Right lobe of liver (tissue), 4 donors: ENCODE data around the gene SCAF8.
"Not testable (repeated sequence)": the region's sequence is repeated elsewhere in the genome, so short reads cannot be mapped to it uniquely, and the experiment has no call there.

Source experiments
- POLR2A ChIP-seq: fragments of 450-650 bp; IDR thresholded peaks from one replicate; pipeline ENCODE4 v1.6.1; 2017; ENCODE audit warnings: antibody characterized with exemption, mild to moderate bottlenecking
- TF ChIP-seq, protein P1 (sequence below), 4 donors: fragments of 200-600 bp in 3 of 4; fragments of 450-650 bp in 1 of 4; IDR thresholded peaks; one replicate each; pipeline versions ENCODE4 v1.5.1 to v1.8.0; 2016 to 2022; ENCODE audit warnings: antibody characterized with exemption in 4 of 4, mild to moderate bottlenecking in 2 of 4
- donor health status: DM: no; HTN: no; CAD: no.
- donor health status: DM: no; HTN: no; CAD: no.
- donor health status: DM: no; HTN: yes; CAD: no.

DNA sequence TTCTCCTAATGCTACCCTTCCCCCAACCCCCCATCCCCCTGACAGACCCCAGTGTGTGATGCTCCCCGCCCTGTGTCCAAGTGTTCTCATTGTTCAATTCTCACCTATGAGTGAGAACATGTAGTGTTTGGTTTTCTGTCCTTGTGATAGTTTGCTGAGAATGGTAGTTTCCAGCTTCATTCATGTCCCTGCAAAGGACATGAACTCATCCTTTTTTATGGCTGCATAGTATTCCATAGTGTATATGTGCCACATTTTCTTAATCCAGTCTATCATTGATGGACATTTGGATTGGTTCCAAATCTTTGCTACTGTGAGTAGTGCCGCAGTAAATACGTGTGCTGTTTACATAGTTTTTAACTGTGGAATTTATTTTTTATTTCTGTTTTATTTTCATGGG is 78.4 kb downstream of the SCAF8 start:
- TF ChIP-seq, protein P1, sequence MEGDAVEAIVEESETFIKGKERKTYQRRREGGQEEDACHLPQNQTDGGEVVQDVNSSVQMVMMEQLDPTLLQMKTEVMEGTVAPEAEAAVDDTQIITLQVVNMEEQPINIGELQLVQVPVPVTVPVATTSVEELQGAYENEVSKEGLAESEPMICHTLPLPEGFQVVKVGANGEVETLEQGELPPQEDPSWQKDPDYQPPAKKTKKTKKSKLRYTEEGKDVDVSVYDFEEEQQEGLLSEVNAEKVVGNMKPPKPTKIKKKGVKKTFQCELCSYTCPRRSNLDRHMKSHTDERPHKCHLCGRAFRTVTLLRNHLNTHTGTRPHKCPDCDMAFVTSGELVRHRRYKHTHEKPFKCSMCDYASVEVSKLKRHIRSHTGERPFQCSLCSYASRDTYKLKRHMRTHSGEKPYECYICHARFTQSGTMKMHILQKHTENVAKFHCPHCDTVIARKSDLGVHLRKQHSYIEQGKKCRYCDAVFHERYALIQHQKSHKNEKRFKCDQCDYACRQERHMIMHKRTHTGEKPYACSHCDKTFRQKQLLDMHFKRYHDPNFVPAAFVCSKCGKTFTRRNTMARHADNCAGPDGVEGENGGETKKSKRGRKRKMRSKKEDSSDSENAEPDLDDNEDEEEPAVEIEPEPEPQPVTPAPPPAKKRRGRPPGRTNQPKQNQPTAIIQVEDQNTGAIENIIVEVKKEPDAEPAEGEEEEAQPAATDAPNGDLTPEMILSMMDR (IDR thresholded peaks at IDR 0.05) = not testable (repeated sequence)
- not testable (repeated sequence) for TF ChIP-seq POLR2A
